GM21390 (cell line): Measurements from ENCODE around the gene JUND.

ENCODE experiments used
- ATAC-seq: cut with Tn5 transposase; IDR thresholded peaks from one replicate; pipeline ENCODE4 v1.9.1; 2021; ENCODE audit not compliant: unreplicated experiment

Gene JUND

GRCh38 chr19:18249834-18250233 is 31.6 kb downstream of the JUND start:
- no peak for ATAC-seq

GRCh38 chr19:18245297-18245696 is 36.1 kb downstream of the JUND start:
- ATAC-seq, result no peak

GRCh38 chr19:18239303-18239702 is 42.1 kb downstream of the JUND start:
- no peak for ATAC-seq

GRCh38 chr19:18234194-18234593 is 47.2 kb downstream of the JUND start:
- ATAC-seq, result no peak

- ATAC-seq, result no peak
Observed at GRCh38 chr19:18233224-18233825, 48.1 kb downstream of the JUND start.

GRCh38 chr19:18232540-18233223 is 48.7 kb downstream of the JUND start:
- ATAC-seq, result no peak

- no peak for ATAC-seq
Observed at GRCh38 chr19:18231775-18232174, 49.6 kb downstream of the JUND start.

- no peak for ATAC-seq
Observed at GRCh38 chr19:18230941-18231734, 50.3 kb downstream of the JUND start.

GRCh38 chr19:18229915-18230314 is 51.5 kb downstream of the JUND start:
- ATAC-seq, result no peak
